Upper lobe of left lung (tissue), 6 donors: ENCODE data around the gene CYP2E1. TPM values are rescaled to one million over a fixed set of nuclear protein-coding genes. Genes with fewer than 3 reads are reported as not detected.
"Not testable (repeated sequence)": the region's sequence is repeated elsewhere in the genome, so short reads cannot be mapped to it uniquely, and the experiment has no call there.

Source experiments
- ATAC-seq, 2 donors: fragments of 200-7000 bp; cut with Tn5 transposase; one replicate each; pipeline ENCODE4 v1.9.1; 2022; ENCODE audit warnings: mild to moderate bottlenecking in 2 of 2, moderate library complexity in 2 of 2; ENCODE audit not compliant: low FRiP score in 2 of 2
- DNase-seq, 2 donors: peaks; one replicate each; pipeline ENCODE4 v3.0.0-alpha.2; 2019 to 2020
- H3K27ac ChIP-seq, 4 donors: fragments of 200-600 bp; sonication (generic); one replicate each; pipeline ENCODE4 v1.5.1; 2016 to 2019
- H3K27me3 ChIP-seq, 4 donors: fragments of 200-600 bp; sonication (generic); one replicate each; pipeline ENCODE4 v1.5.1; 2017 to 2019
- H3K36me3 ChIP-seq, 4 donors: fragments of 200-600 bp; sonication (generic); one replicate each; pipeline ENCODE4 v1.5.1; 2016 to 2019
- H3K4me1 ChIP-seq, 4 donors: fragments of 200-600 bp; sonication (generic); one replicate each; pipeline ENCODE4 v1.5.1; 2018 to 2019
- H3K4me3 ChIP-seq, 4 donors: fragments of 200-600 bp; sonication (generic); one replicate each; pipeline ENCODE4 v1.5.1; 2017 to 2019; ENCODE audit warnings: mild to moderate bottlenecking in 2 of 4, moderate library complexity in 1 of 4
- H3K9me3 ChIP-seq, 4 donors: fragments of 200-600 bp; sonication (generic); one replicate each; pipeline ENCODE4 v1.5.1; 2018 to 2019
- EP300 ChIP-seq, 4 donors: sonication (generic); formaldehyde crosslinking; IDR thresholded peaks; one replicate each; pipeline ENCODE4 v1.5.1; 2017; ENCODE audit warnings: antibody characterized with exemption in 4 of 4, control low read depth in 2 of 4
- POLR2A ChIP-seq, 4 donors: fragments of 450-650 bp; IDR thresholded peaks; one replicate each; pipeline ENCODE4 v1.5.1; 2016 to 2017; ENCODE audit warnings: antibody characterized with exemption in 4 of 4, mild to moderate bottlenecking in 2 of 4
- POLR2AphosphoS5 ChIP-seq, 2 donors: sonication (generic); formaldehyde crosslinking; IDR thresholded peaks; one replicate each; pipeline ENCODE4 v1.5.1; 2017; ENCODE audit warnings: antibody characterized with exemption in 2 of 2
- WGBS, 2 donors: methylation state at CpG; one replicate each; pipeline ENCODE4 v1.1.5; 2017 to 2018; 5-methylcytosine and 5-hydroxymethylcytosine counted together
- total RNA-seq, 6 donors: library from RNA; depleted of rRNA in 4 of 6; stranded (reverse); fragments of >200 nt in 4 of 6; gene quantifications; one replicate each; pipeline versions ENCODE4 v1.1.0 to v1.2.1, GENCODE V29; 2016 to 2021
- TF ChIP-seq, protein P1 (sequence below), 6 experiments: fragments of 450-650 bp in 4 of 6; fragments of 200-600 bp in 2 of 6; sonication (generic) in 2 of 6; IDR thresholded peaks; one replicate each; pipeline ENCODE4 v1.5.1; 2016 to 2019; ENCODE audit warnings: antibody characterized with exemption in 6 of 6
- donor health status: DM: no; HTN: no; CAD: no; lungs with moderate emphysema.
- donor health status: DM: no; HTN: yes; CAD: no; lungs with severe emphysema.

The CYP2E1 gene
- total RNA-seq, 6 donors from 2014 or later: 0.91 to 17.8 (median 1.6) TPM; not detected in 2

DNA sequence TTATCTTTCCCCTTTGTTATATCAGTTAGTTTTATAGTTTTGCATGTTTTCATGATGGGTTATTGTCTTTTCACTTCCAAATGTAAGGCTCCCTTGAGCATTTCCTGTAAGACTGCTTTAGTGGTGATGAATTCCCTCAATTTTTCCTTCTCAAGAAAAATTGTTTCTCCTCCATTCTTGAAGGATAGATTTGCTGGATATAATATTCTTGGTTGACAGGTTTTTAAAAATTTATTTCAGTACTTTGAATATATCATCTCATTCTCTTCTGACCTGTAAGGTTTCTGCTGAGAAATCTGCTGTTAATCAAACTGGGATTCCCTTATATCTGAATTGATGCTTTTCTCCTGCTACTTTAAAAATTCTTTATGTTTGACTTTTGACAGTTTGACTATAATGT is 40.1 kb upstream of the CYP2E1 start:
- no peak for ATAC-seq
- H3K4me3 ChIP-seq: no peak overlapping the region
- TF ChIP-seq EP300 (IDR thresholded peaks at IDR 0.05): no peak
- TF ChIP-seq POLR2A (IDR thresholded peaks at IDR 0.05): no peak
- TF ChIP-seq POLR2AphosphoS5 (IDR thresholded peaks at IDR 0.05): no peak
- TF ChIP-seq, protein P1, sequence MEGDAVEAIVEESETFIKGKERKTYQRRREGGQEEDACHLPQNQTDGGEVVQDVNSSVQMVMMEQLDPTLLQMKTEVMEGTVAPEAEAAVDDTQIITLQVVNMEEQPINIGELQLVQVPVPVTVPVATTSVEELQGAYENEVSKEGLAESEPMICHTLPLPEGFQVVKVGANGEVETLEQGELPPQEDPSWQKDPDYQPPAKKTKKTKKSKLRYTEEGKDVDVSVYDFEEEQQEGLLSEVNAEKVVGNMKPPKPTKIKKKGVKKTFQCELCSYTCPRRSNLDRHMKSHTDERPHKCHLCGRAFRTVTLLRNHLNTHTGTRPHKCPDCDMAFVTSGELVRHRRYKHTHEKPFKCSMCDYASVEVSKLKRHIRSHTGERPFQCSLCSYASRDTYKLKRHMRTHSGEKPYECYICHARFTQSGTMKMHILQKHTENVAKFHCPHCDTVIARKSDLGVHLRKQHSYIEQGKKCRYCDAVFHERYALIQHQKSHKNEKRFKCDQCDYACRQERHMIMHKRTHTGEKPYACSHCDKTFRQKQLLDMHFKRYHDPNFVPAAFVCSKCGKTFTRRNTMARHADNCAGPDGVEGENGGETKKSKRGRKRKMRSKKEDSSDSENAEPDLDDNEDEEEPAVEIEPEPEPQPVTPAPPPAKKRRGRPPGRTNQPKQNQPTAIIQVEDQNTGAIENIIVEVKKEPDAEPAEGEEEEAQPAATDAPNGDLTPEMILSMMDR (IDR thresholded peaks at IDR 0.05): no peak
- H3K9me3 ChIP-seq: peaks cover 25 to 30% (median 28%) of the 10 kb centered on the region in 4 donors
- H3K36me3 ChIP-seq: no peaks in the 10 kb centered on the region
- no peak overlapping the region for H3K27ac ChIP-seq
- H3K4me1 ChIP-seq: no peaks in the 10 kb centered on the region
- no peak for DNase-seq
- H3K27me3 ChIP-seq: no peaks in the 10 kb centered on the region

DNA sequence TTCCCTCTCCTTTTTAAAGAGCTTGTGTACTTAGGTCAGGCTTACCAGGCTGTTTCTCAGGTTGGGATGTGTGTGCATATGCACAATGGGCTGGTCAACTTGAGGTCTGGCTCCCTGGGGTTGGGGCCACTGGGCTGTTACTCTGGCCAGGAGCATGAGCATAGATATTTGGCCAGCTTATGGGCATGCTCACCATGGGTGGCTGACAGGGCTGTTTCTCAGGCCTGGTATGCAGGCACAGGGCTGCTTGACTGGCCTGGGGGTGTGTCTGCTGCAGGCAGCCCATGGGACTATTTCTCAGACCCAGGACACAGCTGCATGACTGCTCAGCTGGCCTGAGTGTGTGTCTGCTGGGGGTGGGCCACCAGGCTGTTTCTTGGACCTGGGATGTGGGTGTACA is 38.8 kb upstream of the CYP2E1 start:
- peak in 1 of 2 donors; percentile 10 for DNase-seq
- no peak overlapping the region for H3K4me3 ChIP-seq

DNA sequence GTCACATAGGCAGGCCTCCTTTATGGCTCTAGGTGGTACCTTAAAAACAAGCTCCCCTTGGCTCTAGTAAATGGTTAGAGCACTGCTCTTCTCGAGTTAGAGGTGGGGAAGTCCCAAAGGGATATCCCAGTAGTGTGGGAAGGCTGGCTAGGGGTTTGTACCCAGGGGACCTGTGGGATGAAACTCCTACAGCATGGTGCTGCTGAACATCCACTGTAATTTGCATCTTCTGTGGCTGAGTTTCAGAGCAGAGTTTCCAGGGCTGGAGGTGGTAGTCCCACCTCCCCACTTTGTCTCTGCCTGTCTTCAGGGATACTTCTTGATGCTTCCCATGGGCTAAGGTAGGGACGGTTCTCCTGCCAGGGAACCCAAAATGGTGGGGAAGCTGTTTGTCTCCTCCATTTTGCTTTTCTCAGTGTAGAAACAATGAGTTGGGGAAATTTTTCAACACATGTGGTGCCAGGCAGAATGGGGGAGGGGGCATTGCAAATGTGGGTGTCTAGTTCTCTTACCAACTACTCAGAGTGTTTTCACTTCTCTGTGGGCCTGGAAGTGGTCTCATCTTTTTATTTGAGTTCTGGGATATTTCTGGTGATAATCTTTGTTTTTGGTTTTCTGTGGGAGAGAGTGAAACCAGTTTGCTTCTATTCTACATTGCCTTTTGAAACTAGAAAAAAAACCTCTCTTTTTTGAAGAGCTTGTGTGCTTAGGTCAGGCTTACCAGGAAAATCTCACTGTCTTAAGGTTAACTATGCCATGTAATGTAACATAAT is 37.2 kb upstream of the CYP2E1 start:
- H3K36me3 ChIP-seq: no peaks in the 10 kb centered on the region
- 56 to 67% methylated on average over 2 of the region's 2 CpGs for WGBS, 2 donors
- no peaks in the 10 kb centered on the region for H3K4me1 ChIP-seq
- peaks cover 13 to 25% (median 14%) of the 10 kb centered on the region in 4 donors for H3K9me3 ChIP-seq
- no peak for TF ChIP-seq POLR2A (IDR thresholded peaks at IDR 0.05)
- TF ChIP-seq EP300 (IDR thresholded peaks at IDR 0.05): no peak
- TF ChIP-seq POLR2AphosphoS5 (IDR thresholded peaks at IDR 0.05): no peak
- TF ChIP-seq, protein P1 (IDR thresholded peaks at IDR 0.05): no peak
- ATAC-seq: no peak
- no peak for DNase-seq
- no peak overlapping the region for H3K4me3 ChIP-seq
- no peaks in the 10 kb centered on the region for H3K27me3 ChIP-seq
- no peak overlapping the region for H3K27ac ChIP-seq

More for the DNA sequence above, 38.8 kb upstream of the CYP2E1 start:
- ATAC-seq: no peak
- Histone ChIP-seq H3K27me3 (no peaks in the 10 kb centered on the region), H3K4me1 (no peaks in the 10 kb centered on the region), H3K27ac (no peak overlapping the region), H3K9me3 (peaks cover 22 to 30% (median 27%) of the 10 kb centered on the region in 4 donors), H3K36me3 (no peaks in the 10 kb centered on the region)
- TF ChIP-seq, protein P1 (IDR thresholded peaks at IDR 0.05): no peak
- no peak for TF ChIP-seq POLR2AphosphoS5 (IDR thresholded peaks at IDR 0.05)
- TF ChIP-seq POLR2A (IDR thresholded peaks at IDR 0.05): no peak
- no peak for TF ChIP-seq EP300 (IDR thresholded peaks at IDR 0.05)

DNA sequence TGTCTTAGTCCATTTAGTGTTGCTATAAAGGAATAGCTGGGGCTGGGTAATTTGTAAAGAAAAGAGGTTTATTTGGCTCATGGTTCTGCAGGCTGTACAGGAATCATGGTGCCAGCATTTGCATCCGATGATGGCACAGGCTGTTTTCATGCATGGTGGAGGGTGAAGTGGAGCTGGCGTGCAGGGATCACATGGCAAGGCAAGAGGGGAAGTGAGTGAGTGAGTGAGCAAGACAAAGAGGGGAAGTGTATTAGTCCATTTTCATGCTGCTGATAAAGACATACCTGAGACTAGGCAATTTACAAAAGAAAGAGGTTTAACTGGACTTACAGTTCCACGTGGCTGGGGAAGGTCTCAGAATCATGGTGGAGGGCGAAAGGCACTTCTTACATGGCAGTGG is 33.6 kb upstream of the CYP2E1 start:
- WGBS, 2 donors: 66 to 78% methylated on average over 4 of the region's 4 CpGs
- DNase-seq, H3K27ac ChIP-seq, ATAC-seq, H3K36me3 ChIP-seq, H3K4me1 ChIP-seq, H3K9me3 ChIP-seq, H3K27me3 ChIP-seq, H3K4me3 ChIP-seq: not testable (repeated sequence)

DNA sequence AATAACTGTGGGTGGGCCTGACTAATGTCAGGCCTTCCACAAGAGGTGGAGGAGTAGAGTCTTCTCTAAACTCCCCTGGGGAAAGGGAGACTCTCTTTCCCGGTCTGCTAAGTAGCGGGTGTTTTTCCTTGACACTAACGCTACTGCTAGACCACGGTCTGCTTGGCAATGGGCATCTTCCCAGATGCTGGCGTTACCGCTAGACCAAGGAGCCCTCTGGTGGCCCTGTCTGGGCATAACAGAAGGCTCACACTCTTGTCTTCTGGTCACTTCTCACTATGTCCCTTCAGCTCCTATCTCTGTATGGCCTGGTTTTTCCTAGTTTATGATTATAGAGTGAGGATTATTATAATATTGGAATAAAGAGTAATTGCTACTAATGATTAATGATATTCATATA is 29.8 kb upstream of the CYP2E1 start:
- H3K4me1 ChIP-seq, H3K36me3 ChIP-seq, DNase-seq, H3K4me3 ChIP-seq, H3K27ac ChIP-seq, ATAC-seq, H3K27me3 ChIP-seq: not testable (repeated sequence)
- 54 to 60% methylated on average over 6 of the region's 6 CpGs for WGBS, 2 donors
- TF ChIP-seq, protein P1 (IDR thresholded peaks at IDR 0.05): peak in 4 of 6 experiments; percentile 16 to 29 (median 18)
- H3K9me3 ChIP-seq: peaks cover 0 to 11% (median 0%) of the 10 kb centered on the region in 4 donors

DNA sequence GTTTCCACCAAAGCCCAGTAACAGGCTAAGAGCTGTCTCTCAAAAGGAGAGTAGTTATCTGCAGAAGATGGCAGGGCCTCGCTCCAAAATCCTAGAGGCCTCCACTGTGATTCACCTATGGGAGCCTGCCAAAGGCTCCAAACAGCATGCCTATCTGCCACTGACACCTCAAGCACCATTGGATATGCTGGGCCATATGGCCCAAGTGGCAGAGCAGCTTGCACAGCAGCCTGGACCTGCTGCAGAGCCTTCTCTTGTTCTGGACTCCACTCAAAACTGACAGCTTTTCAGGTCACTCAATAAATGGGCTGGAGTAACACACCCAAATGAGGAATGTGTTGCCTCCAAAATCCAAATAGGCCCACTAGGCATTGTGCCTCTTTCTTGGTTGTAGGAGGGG is 28.0 kb upstream of the CYP2E1 start:
- not testable (repeated sequence) for H3K4me1 ChIP-seq, H3K27me3 ChIP-seq, H3K4me3 ChIP-seq, DNase-seq, H3K36me3 ChIP-seq, H3K27ac ChIP-seq, ATAC-seq
- 57 to 73% methylated on average over 1 of the region's 1 CpG for WGBS, 2 donors
- H3K9me3 ChIP-seq: peaks cover 0 to 11% (median 0%) of the 10 kb centered on the region in 4 donors

DNA sequence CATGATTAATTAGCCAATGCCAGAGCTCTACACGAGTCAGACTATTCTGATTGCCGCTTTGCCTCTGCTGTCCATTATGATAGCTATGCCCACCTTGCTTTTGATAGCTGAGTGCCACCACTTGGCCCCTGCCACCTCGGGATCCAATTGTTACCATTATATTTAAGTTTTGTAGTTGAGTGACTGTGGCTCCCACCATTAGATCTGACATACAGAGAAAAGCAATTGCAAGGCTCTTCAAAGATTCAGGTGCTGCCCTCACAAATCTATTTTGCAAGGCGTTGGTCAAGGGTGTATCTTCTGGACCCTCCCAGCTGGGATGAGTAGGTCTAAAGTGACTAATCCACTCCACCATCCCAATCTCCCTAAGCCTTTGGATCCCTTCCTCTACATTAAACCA is 26.3 kb upstream of the CYP2E1 start:
- H3K36me3 ChIP-seq, ATAC-seq, H3K4me3 ChIP-seq, DNase-seq, H3K4me1 ChIP-seq, H3K27ac ChIP-seq, H3K27me3 ChIP-seq: not testable (repeated sequence)
- 64 to 70% methylated on average over 4 of the region's 4 CpGs for WGBS, 2 donors
- H3K9me3 ChIP-seq: peaks cover 0 to 11% (median 0%) of the 10 kb centered on the region in 4 donors
